T-helper 17 cell (primary cell): Measurements from ENCODE around the gene IL1RL2. TPM values are rescaled to one million over a fixed set of nuclear protein-coding genes. Genes with fewer than 3 reads are reported as not detected.
A peak's percentile ranks its signal among the peaks of the same experiment; 100 is the strongest.

Experiments used
- ATAC-seq: fragments of 150-1000 bp; cut with Tn5 transposase; 2 replicates; pipeline ENCODE4 v1.10.0; 2021; ENCODE audit warnings: mild to moderate bottlenecking, moderate library complexity
- DNase-seq, 3 donors: peaks; one replicate each; pipeline versions ENCODE4 v3.0.0 to v3.0.0-alpha.2; 2020 to 2021
- H3K9me3 ChIP-seq: one replicate; pipeline ENCODE4 v1.7.0; 2013; ENCODE audit warnings: low read length, mild to moderate bottlenecking; ENCODE audit not compliant: control insufficient read depth, poor library complexity, severe bottlenecking
- H3K27ac Mint-ChIP-seq: one replicate; pipeline ENCODE4 v1.8.0; 2022; ENCODE audit warnings: mild to moderate bottlenecking, moderate library complexity, mixed read lengths
- H3K27me3 Mint-ChIP-seq: one replicate; pipeline ENCODE4 v1.8.0; 2022; ENCODE audit warnings: mixed read lengths
- H3K36me3 Mint-ChIP-seq: one replicate; pipeline ENCODE4 v1.8.0; 2022; ENCODE audit warnings: low read depth, mixed read lengths
- H3K4me1 Mint-ChIP-seq: one replicate; pipeline ENCODE4 v1.8.0; 2022; ENCODE audit warnings: mild to moderate bottlenecking, mixed read lengths
- H3K4me3 Mint-ChIP-seq: one replicate; pipeline ENCODE4 v1.8.0; 2022; ENCODE audit warnings: mild to moderate bottlenecking, moderate library complexity, mixed read lengths
- total RNA-seq, 4 donors: library from RNA in 2 of 4; stranded (reverse) in 2 of 4; gene quantifications; one replicate each; pipeline ENCODE4 v1.2.3 and lab custom pipeline; 2022 to 2026

IL1RL2 gene
- total RNA-seq (not detected), total RNA-seq (lab: John Stamatoyannopoulos, UW) (0 to 0.70 reads per million in 2 donors)

- ATAC-seq: no peak
- peaks cover 7% of the 10 kb centered on the region for H3K27me3 Mint-ChIP-seq
- no peaks in the 10 kb centered on the region for H3K9me3 ChIP-seq
- peak within 1 kb of the TSS; percentile 87 for H3K4me3 Mint-ChIP-seq
- H3K27ac Mint-ChIP-seq: peak within 1 kb of the TSS; percentile 4
- H3K36me3 Mint-ChIP-seq: peaks cover 4% of the 10 kb centered on the region
- no peak for DNase-seq
- H3K4me1 Mint-ChIP-seq: peaks cover 7% of the 10 kb centered on the region
These were observed at the start of gene IL1RL2 for GRCh38 chr2:102186791-102187495. Gene IL1RL2 (plus strand): TSS chr2:102187023. CDS start chr2:102187868, 845 bp downstream.

- H3K9me3 ChIP-seq: no peaks in the 10 kb centered on the region
- Mint-ChIP-seq H3K36me3 (peaks cover 2% of the 10 kb centered on the region), H3K27ac (peak overlapping the region; percentile 0), H3K4me3 (no peak overlapping the region), H3K27me3 (peaks cover 3% of the 10 kb centered on the region), H3K4me1 (peaks cover 14% of the 10 kb centered on the region)
- DNase-seq (no peak), ATAC-seq (no peak)
These were observed 49.7 kb upstream of the IL1RL2 start for GRCh38 chr2:102137138-102137537.

GRCh38 chr2:102138331-102138730 lies 48.5 kb upstream of the IL1RL2 start:
- Mint-ChIP-seq H3K27ac (peak overlapping the region; percentile 0), H3K4me3 (peak overlapping the region; percentile 52), H3K27me3 (peaks cover 4% of the 10 kb centered on the region), H3K36me3 (peaks cover 4% of the 10 kb centered on the region), H3K4me1 (peaks cover 18% of the 10 kb centered on the region)
- ATAC-seq (peak; percentile 37), DNase-seq (no peak)
- peaks cover 4% of the 10 kb centered on the region for H3K9me3 ChIP-seq

- Mint-ChIP-seq H3K4me3 (no peak overlapping the region), H3K36me3 (peaks cover 4% of the 10 kb centered on the region), H3K27me3 (peaks cover 4% of the 10 kb centered on the region), H3K27ac (peak overlapping the region; percentile 0), H3K4me1 (peaks cover 18% of the 10 kb centered on the region)
- peaks cover 10% of the 10 kb centered on the region for H3K9me3 ChIP-seq
- no peak for ATAC-seq
- DNase-seq: no peak
These were observed 47.0 kb upstream of the IL1RL2 start for GRCh38 chr2:102139851-102140250.

- peaks cover 10% of the 10 kb centered on the region for H3K9me3 ChIP-seq
- peaks cover 4% of the 10 kb centered on the region for H3K27me3 Mint-ChIP-seq
- H3K4me3 Mint-ChIP-seq: no peak overlapping the region
- H3K27ac Mint-ChIP-seq: peak overlapping the region; percentile 0
- DNase-seq (no peak), ATAC-seq (no peak)
- H3K36me3 Mint-ChIP-seq: peaks cover 5% of the 10 kb centered on the region
- peaks cover 18% of the 10 kb centered on the region for H3K4me1 Mint-ChIP-seq
These were observed 46.4 kb upstream of the IL1RL2 start for GRCh38 chr2:102140377-102140776.

GRCh38 chr2:102141011-102141943 lies 45.5 kb upstream of the IL1RL2 start:
- H3K9me3 ChIP-seq: peaks cover 17% of the 10 kb centered on the region
- H3K4me3 Mint-ChIP-seq: peak overlapping the region; percentile 82
- DNase-seq (no peak), ATAC-seq (no peak)
- peak overlapping the region; percentile 64 for H3K27ac Mint-ChIP-seq
- peaks cover 4% of the 10 kb centered on the region for H3K27me3 Mint-ChIP-seq
- H3K4me1 Mint-ChIP-seq: peaks cover 18% of the 10 kb centered on the region
- H3K36me3 Mint-ChIP-seq: peaks cover 5% of the 10 kb centered on the region

GRCh38 chr2:102141970-102142828 lies 44.6 kb upstream of the IL1RL2 start, which contains the start of gene IL1R1:
Gene IL1R1 (plus strand): TSS chr2:102142746. CDS start chr2:102157725, 14,979 bp downstream.
- Mint-ChIP-seq H3K36me3 (peaks cover 3% of the 10 kb centered on the region), H3K27ac (peak within 1 kb of the TSS; percentile 64), H3K4me1 (peaks cover 18% of the 10 kb centered on the region), H3K27me3 (peaks cover 4% of the 10 kb centered on the region), H3K4me3 (peak within 1 kb of the TSS; percentile 82)
- ATAC-seq: peak; percentile 52
- DNase-seq: no peak
- peaks cover 25% of the 10 kb centered on the region for H3K9me3 ChIP-seq

- ATAC-seq (peak; percentile 48), DNase-seq (no peak)
- Mint-ChIP-seq H3K27ac (no peak overlapping the region), H3K4me1 (peaks cover 15% of the 10 kb centered on the region), H3K27me3 (peaks cover 4% of the 10 kb centered on the region), H3K4me3 (peak overlapping the region; percentile 81), H3K36me3 (peaks cover 3% of the 10 kb centered on the region)
- peaks cover 30% of the 10 kb centered on the region for H3K9me3 ChIP-seq
These were observed 43.9 kb upstream of the IL1RL2 start for GRCh38 chr2:102142829-102143449.

GRCh38 chr2:102143450-102143985 lies 43.3 kb upstream of the IL1RL2 start:
- DNase-seq (no peak), ATAC-seq (no peak)
- peaks cover 11% of the 10 kb centered on the region for H3K4me1 Mint-ChIP-seq
- H3K4me3 Mint-ChIP-seq: peak overlapping the region; percentile 81
- peaks cover 4% of the 10 kb centered on the region for H3K27me3 Mint-ChIP-seq
- H3K9me3 ChIP-seq: peaks cover 30% of the 10 kb centered on the region
- no peak overlapping the region for H3K27ac Mint-ChIP-seq
- peaks cover 3% of the 10 kb centered on the region for H3K36me3 Mint-ChIP-seq

GRCh38 chr2:102144128-102144527 lies 42.7 kb upstream of the IL1RL2 start:
- H3K9me3 ChIP-seq: peaks cover 30% of the 10 kb centered on the region
- Mint-ChIP-seq H3K4me3 (no peak overlapping the region), H3K27ac (no peak overlapping the region), H3K4me1 (peaks cover 10% of the 10 kb centered on the region), H3K36me3 (peaks cover 3% of the 10 kb centered on the region), H3K27me3 (peaks cover 4% of the 10 kb centered on the region)
- ATAC-seq (no peak), DNase-seq (no peak)

GRCh38 chr2:102145107-102145506 lies 41.7 kb upstream of the IL1RL2 start:
- peaks cover 4% of the 10 kb centered on the region for H3K27me3 Mint-ChIP-seq
- no peak overlapping the region for H3K27ac Mint-ChIP-seq
- no peak overlapping the region for H3K4me3 Mint-ChIP-seq
- peaks cover 4% of the 10 kb centered on the region for H3K4me1 Mint-ChIP-seq
- H3K36me3 Mint-ChIP-seq: peaks cover 3% of the 10 kb centered on the region
- peaks cover 30% of the 10 kb centered on the region for H3K9me3 ChIP-seq
- no peak for DNase-seq
- no peak for ATAC-seq

- DNase-seq: no peak
- H3K27me3 Mint-ChIP-seq: peaks cover 4% of the 10 kb centered on the region
- no peak overlapping the region for H3K27ac Mint-ChIP-seq
These were observed 40.9 kb upstream of the IL1RL2 start for GRCh38 chr2:102145934-102146333.

More at GRCh38 chr2:102145934-102146333, 40.9 kb upstream of the IL1RL2 start:
- H3K9me3 ChIP-seq: peaks cover 30% of the 10 kb centered on the region
- no peak for ATAC-seq
- Mint-ChIP-seq H3K36me3 (peaks cover 3% of the 10 kb centered on the region), H3K4me1 (peaks cover 4% of the 10 kb centered on the region), H3K4me3 (no peak overlapping the region)
